IPS-20b (cell line): ENCODE results near the gene SCARF2.
"Not testable (repeated sequence)": the region's sequence is repeated elsewhere in the genome, so short reads cannot be mapped to it uniquely, and the experiment has no call there.

Experiments
- H3K27ac ChIP-seq: one replicate; pipeline ENCODE4 v1.5.1; 2013; ENCODE audit warnings: low read length
- H3K27me3 ChIP-seq: 2 replicates; pipeline ENCODE4 v1.6.1; 2013; ENCODE audit warnings: mild to moderate bottlenecking, low read length, inconsistent platforms; ENCODE audit not compliant: insufficient read depth
- H3K36me3 ChIP-seq: 2 replicates; pipeline ENCODE4 v1.6.1; 2013; ENCODE audit warnings: low read depth, mild to moderate bottlenecking, inconsistent platforms, low read length, moderate library complexity; ENCODE audit not compliant: insufficient read depth
- H3K4me1 ChIP-seq: 2 replicates; pipeline ENCODE4 v1.6.1; 2013; ENCODE audit warnings: mild to moderate bottlenecking, control low read depth, inconsistent platforms, low read length, moderate library complexity; ENCODE audit not compliant: insufficient read depth
- H3K4me3 ChIP-seq: 2 replicates; pipeline ENCODE4 v1.5.1; 2013; ENCODE audit warnings: mild to moderate bottlenecking, low read length, inconsistent platforms
- H3K9ac ChIP-seq: 2 replicates; pipeline ENCODE4 v1.6.1; 2013; ENCODE audit warnings: low read depth, mild to moderate bottlenecking, inconsistent platforms, low read length, moderate library complexity
- H3K9me3 ChIP-seq: 2 replicates; pipeline ENCODE4 v1.6.1; 2013; ENCODE audit warnings: mild to moderate bottlenecking, low read depth, low read length, inconsistent platforms; ENCODE audit not compliant: insufficient read depth

The SCARF2 gene

DNA sequence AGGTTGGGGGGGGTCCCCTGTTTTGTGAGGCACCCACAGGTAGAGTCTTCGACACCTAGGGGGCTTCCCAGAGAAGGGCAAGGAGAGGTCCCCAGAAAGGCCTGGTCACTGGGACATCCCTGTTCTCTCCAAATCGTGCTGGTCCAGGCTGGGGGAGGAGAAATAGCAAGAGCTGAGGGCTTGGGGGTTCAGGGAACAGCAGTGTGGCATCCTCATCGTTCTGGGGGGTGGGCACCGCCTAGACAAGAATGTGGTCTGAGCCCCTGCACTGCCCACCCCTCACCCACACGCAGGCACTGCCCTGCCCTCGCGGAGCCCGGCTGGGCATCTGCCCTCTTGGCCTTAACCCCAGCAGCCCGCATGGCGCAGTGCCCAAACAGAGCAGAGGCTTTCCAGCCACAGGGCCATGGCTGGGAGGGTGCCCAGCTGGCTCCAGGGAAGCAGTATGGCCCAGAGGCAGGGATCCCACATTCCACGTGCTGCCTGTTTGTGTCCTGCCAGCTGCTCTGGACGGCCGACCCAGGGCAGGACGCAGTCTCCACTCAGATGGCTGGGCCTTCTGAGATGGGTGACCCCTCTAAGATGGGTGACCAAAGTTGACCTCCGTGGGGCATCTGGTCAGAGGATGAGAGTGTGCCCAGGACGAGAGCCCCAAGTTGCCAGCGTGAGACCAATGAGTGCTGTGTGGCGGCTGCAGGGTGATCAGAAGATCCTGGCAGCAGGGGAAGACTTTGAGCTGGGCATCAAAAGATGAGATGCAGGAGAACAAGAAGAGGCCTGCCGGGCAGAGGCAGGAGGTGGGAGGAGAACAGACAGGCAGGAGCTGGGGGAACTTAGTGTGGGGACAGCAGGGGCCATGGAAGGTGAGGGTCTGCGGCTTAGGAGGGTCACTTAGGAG, 14.4 kb downstream of the SCARF2 start:
- no peaks in the 10 kb centered on the region for H3K4me1 ChIP-seq
- H3K4me3 ChIP-seq, result no peak overlapping the region
- H3K27me3 ChIP-seq, result peaks cover 19% of the 10 kb centered on the region
- H3K9me3 ChIP-seq, result no peaks in the 10 kb centered on the region
- H3K36me3 ChIP-seq, result no peaks in the 10 kb centered on the region
- no peak overlapping the region for H3K9ac ChIP-seq
- H3K27ac ChIP-seq, result no peak overlapping the region

DNA sequence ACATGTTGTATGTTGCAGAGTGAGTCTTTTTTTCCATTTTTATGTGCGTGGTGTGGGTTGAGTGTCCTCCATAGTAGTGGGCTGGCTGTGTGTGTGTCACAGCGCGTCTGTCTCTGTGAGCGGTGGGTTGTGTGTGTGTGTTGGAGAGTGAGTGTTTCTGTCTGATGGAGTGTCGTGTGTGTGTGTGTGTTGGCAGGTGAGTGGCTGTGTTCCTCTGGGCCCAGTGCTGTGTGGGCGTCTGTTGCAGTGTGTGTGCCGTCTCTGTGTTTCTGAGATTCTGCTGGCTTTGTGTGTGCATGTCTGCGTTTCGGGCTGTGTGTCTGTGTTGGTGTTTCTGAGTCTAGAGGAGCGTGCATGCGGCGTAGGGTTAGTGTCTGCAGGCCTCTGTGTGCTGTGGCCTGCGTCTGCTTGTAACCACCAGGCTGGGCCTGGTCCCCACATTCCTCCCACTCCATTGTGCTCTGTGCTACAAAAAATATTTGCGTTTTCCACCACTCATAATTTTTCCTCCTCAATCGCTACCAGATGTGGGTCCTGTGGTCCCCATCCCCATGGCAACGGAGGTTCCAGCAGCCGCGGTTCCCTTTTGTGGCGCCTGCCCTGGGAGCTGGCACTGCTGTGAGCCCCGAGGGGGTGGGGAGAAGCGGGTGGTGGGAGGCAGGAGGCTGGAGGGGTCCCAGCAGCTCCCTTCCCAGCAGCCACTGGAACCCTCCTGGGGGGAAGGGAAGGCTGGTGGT, 15.2 kb downstream of the SCARF2 start:
- Histone ChIP-seq H3K27ac (no peak overlapping the region), H3K4me3 (no peak overlapping the region), H3K9me3 (no peaks in the 10 kb centered on the region), H3K27me3 (peaks cover 12% of the 10 kb centered on the region), H3K4me1 (no peaks in the 10 kb centered on the region), H3K9ac (no peak overlapping the region), H3K36me3 (no peaks in the 10 kb centered on the region)

DNA sequence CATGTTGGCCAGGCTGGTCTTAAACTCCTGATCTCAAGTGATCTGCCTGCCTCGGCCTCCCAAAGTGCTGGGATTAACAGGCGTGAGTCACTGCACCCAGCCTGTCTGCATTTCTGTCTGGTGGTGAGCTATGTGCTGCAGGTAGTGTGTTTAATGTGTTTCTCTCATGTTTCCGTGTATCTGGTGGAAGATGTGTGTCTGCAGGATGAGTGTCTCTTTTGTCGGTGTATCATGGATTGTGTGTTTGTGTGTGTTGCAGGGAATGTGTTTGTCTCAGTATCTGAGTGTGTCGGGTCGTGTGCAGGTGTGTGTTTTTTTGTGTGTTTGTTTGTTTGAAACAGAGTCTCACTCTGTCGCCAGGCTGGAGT, 16.1 kb downstream of the SCARF2 start:
- Histone ChIP-seq H3K27me3 (peaks cover 11% of the 10 kb centered on the region; the same call in 1 of the 2 replicates), H3K4me1 (no peaks in the 10 kb centered on the region), H3K9me3 (no peaks in the 10 kb centered on the region), H3K4me3 (no peak overlapping the region), H3K9ac (no peak overlapping the region), H3K36me3 (no peaks in the 10 kb centered on the region), H3K27ac (no peak overlapping the region)

DNA sequence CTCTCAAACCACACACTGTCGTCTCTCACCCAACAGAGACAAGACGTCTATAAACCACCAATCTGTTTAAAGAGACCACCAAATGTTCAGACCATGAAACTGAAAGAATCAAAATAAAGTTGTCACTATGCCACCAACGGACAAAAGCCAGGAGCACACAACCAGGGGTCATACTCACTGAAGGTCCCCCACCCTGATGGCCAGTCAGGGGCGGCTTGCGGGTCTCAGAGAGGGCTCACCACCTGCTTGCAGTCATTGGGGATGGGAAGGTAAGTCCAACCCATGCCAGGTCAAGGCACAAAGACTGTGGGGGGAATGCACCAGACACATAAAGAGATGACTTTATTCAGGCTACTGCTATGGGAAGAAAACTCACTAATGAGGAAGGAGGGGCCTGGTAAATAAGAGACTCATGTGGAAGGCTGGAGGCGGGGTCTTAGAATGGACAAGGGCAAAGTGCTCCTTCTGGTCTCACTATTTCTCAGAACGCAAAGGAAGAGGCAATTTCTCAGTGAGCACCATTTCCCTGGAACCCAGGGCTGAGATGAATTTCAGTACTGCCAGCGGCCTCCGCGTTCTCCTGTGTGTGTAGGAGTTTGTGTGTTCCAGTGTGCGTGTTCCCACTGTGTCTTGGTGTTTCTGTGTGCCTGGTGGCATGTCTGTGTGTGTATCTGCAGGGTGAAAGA, 17.3 kb downstream of the SCARF2 start:
- H3K27me3 ChIP-seq, result peaks cover 11% of the 10 kb centered on the region; the same call in 1 of the 2 replicates

DNA sequence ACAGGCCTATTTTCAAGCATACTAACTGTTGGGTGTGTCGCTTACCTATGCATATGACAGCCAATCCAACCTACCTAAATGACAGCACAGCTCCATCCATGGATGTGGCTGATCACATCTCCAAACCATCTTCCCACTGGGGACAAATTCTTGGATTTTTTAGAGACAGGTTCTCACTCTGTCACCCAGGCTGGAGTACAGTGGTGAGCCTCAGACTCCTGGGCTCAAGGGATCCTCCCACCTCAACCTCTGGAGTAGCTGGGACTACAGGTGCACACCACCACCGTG, 18.0 kb downstream of the SCARF2 start:
- no peak overlapping the region for H3K9ac ChIP-seq
- H3K4me3 ChIP-seq, result no peak overlapping the region
- H3K4me1 ChIP-seq, result no peaks in the 10 kb centered on the region
- no peak overlapping the region for H3K27ac ChIP-seq
- no peaks in the 10 kb centered on the region for H3K9me3 ChIP-seq
- peaks cover 11% of the 10 kb centered on the region; the same call in 1 of the 2 replicates for H3K27me3 ChIP-seq
- H3K36me3 ChIP-seq, result no peaks in the 10 kb centered on the region

More for the DNA sequence above, 17.3 kb downstream of the SCARF2 start:
- no peak overlapping the region for H3K4me3 ChIP-seq
- no peaks in the 10 kb centered on the region for H3K36me3 ChIP-seq
- H3K27ac ChIP-seq, result no peak overlapping the region
- no peak overlapping the region for H3K9ac ChIP-seq
- no peaks in the 10 kb centered on the region for H3K9me3 ChIP-seq
- no peaks in the 10 kb centered on the region for H3K4me1 ChIP-seq

DNA sequence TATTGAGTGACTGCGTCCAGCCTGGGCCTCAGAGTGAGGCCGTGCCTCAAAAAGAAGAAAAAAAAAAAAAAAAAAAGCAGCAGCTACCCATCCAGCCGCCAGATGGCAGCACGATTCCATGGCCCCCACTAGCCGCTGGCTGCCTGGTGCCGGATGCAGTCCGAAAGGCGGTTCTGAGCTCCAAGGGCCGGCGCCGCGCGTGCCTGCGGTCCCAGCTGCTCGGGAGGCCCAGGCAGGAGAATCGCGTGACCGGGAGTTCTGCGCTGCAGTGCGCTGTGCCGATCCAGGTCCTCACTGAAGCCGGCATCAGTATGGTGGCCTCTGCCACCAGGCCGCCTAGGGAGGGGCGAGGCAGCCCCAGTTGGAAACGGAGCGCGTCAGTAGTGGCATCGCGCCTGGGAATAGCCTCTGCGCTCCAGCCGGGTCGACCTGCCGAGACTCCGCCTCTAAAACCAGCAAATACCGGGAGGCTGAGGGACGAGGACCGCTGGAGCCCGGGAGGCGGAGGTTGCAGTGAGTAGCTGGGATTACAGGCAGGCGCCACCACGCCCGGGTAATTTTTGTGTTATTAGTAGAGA, 19.3 kb downstream of the SCARF2 start:
- Histone ChIP-seq H3K9ac (no peak overlapping the region), H3K9me3 (no peaks in the 10 kb centered on the region), H3K4me1 (no peaks in the 10 kb centered on the region), H3K27me3 (peaks cover 11% of the 10 kb centered on the region; the same call in 1 of the 2 replicates), H3K4me3 (peak overlapping the region; percentile 68), H3K27ac (no peak overlapping the region), H3K36me3 (no peaks in the 10 kb centered on the region)

DNA sequence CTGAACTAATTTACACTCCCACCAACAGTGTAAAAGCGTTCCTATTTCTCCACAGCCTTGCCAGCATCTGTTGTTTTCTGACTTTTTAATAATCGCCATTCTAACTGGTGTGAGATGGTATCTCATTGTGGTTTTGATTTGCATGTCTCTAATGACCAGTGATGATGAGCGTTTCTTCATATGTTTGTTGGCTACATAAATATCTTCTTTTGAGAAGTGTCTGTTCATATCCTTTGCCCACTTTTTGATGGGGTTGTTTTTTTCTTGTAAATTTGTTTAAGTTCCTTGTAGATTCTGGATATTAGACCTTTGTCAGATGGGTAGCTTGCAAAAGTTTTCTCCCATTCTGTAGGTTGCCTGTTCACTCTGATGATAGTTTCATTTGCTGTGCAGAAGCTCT, 21.9 kb downstream of the SCARF2 start:
- not testable (repeated sequence) for H3K9me3 ChIP-seq, H3K27ac ChIP-seq, H3K4me3 ChIP-seq, H3K9ac ChIP-seq, H3K36me3 ChIP-seq, H3K4me1 ChIP-seq
- peaks cover 11% of the 10 kb centered on the region; the same call in 1 of the 2 replicates for H3K27me3 ChIP-seq

DNA sequence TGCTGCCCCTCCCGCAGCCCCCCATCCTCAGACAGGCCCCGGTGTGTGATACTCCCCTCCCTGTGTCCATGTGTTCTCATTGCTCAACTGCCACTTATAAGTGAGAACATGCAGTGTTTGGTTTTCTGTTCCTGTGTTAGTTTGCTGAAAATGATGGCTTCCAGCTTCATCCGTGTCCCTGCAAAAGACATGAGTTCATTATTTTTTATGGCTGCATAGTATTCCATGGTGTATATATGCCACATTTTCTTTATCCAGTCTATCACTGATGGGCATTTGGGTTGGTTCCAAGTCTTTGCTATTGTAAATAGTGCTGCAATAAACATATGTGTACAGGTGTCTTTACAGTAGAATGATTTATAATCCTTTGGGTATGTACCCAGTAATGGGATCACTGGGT, 22.4 kb downstream of the SCARF2 start:
- H3K27ac ChIP-seq, H3K36me3 ChIP-seq, H3K9me3 ChIP-seq, H3K4me3 ChIP-seq, H3K9ac ChIP-seq, H3K4me1 ChIP-seq: not testable (repeated sequence)
- peaks cover 11% of the 10 kb centered on the region; the same call in 1 of the 2 replicates for H3K27me3 ChIP-seq

DNA sequence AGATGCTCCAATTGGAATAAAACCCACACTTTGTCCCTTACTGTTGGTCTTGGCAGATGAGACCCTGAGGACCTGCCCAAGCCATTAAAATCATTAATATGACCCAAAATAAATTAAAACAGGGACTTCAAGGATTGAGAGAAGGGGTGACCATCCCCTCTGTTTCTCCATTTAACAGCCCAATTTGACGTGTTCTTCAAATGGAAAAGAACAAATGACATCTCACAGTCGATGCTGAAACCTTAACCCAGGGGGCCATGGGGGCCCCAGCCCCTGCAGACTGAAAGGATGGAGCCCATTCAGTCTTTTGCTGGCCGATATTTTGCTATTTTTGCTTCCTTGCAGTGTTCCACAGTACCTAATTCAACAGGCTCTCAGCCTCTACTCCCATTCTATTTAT, 23.2 kb downstream of the SCARF2 start:
- no peak overlapping the region for H3K4me3 ChIP-seq
- H3K9ac ChIP-seq, result no peak overlapping the region
- H3K27ac ChIP-seq, result no peak overlapping the region
- H3K27me3 ChIP-seq, result peaks cover 11% of the 10 kb centered on the region; the same call in 1 of the 2 replicates
- H3K4me1 ChIP-seq, result no peaks in the 10 kb centered on the region
- H3K9me3 ChIP-seq, result no peaks in the 10 kb centered on the region
- H3K36me3 ChIP-seq, result no peaks in the 10 kb centered on the region

DNA sequence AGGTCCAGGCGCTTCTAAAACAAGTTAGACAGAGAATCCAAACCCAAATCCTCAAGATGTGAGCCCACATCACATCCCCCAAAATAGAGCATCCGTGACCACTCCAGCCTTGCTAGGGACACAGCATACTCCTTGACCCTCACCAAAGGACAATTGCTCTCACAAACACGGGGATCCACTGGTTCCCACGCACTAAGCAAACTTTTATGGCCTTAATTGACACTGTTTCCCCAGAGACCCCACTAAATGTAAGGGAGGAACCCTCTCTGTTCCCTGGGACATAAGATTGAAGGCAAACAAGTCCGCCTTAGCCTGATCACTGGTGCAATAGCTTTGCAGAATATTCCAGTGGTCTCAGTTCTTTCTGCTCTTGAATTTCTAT, 23.6 kb downstream of the SCARF2 start:
- no peaks in the 10 kb centered on the region for H3K9me3 ChIP-seq
- H3K27ac ChIP-seq, result no peak overlapping the region
- H3K4me3 ChIP-seq, result no peak overlapping the region
- no peak overlapping the region for H3K9ac ChIP-seq
- peaks cover 8% of the 10 kb centered on the region; the same call in 1 of the 2 replicates for H3K27me3 ChIP-seq
- no peaks in the 10 kb centered on the region for H3K4me1 ChIP-seq
- H3K36me3 ChIP-seq, result no peaks in the 10 kb centered on the region

DNA sequence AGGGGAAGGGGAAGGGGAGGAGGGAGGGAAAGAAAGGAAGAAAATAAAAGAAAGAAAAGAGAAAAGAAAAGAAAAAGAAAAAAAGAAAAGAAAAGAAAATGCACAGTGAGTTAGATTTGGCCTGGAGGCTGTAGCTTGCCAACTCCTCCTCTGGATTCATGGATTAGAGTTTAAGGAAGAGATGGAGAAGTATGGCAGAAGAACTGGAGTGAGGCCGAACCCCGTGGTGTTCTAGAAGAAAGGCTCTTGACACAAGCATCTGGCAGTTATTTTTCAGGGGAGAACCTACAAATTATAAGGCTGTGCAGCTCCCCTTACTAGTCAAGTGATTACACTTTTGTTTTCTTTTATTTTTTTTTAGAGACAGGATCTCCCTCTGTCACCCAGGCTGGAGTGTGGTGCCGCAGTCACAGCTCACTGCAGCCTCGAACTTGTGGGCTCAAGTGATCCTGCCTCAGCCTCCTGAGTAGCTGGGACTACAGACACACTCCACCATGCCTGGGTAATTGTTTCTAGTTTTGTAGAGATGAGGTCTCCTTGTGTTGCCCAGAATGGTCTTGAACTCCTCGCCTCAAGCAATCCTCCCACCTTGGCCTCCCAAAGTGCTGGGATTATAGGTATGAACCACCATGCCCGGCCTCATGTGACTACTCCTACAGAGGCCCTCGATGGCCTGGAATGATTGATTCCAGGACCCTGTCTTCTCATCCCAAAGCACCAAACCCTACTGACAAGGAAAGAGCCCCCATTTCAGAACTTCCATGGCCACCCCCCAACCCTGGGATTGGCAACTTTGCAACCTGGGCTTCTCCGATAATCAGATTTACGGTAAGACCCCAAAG, 24.2 kb downstream of the SCARF2 start:
- Histone ChIP-seq H3K4me3 (no peak overlapping the region), H3K36me3 (no peaks in the 10 kb centered on the region), H3K27me3 (peaks cover 2% of the 10 kb centered on the region; the same call in 1 of the 2 replicates), H3K4me1 (no peaks in the 10 kb centered on the region), H3K9me3 (no peaks in the 10 kb centered on the region), H3K27ac (no peak overlapping the region), H3K9ac (no peak overlapping the region)
